Activated CD8-positive, alpha-beta T cell treated with anti-CD3 and anti-CD28 coated beads for 36 hours (primary cell): ENCODE data around the gene MYO9B. TPM values are rescaled to one million over a fixed set of nuclear protein-coding genes. Genes with fewer than 3 reads are reported as not detected.

ENCODE experiments used
- ATAC-seq: fragments of 200-7000 bp; cut with Tn5 transposase; one replicate; pipeline ENCODE4 v1.10.0; 2021; ENCODE audit warnings: mild to moderate bottlenecking, moderate library complexity
- CTCF ChIA-PET: fragments of 350-600 bp; sonication (Branson Sonifier 250); formaldehyde crosslinking; loops from one replicate; lab custom pipeline; 2021; ENCODE audit warnings: antibody characterized with exemption; lab: Charles Lee
- POLR2A ChIA-PET: fragments of 350-600 bp; sonication (Branson Sonifier 250); formaldehyde crosslinking; loops from one replicate; lab custom pipeline; 2021; ENCODE audit warnings: antibody characterized with exemption; lab: Charles Lee
- DNase-seq: peaks from one replicate; pipeline ENCODE4 v3.0.0-alpha.2; 2020
- H3K27ac Mint-ChIP-seq: one replicate; pipeline ENCODE4 v1.8.0; 2021; ENCODE audit warnings: mild to moderate bottlenecking, mixed read lengths
- H3K27me3 Mint-ChIP-seq: one replicate; pipeline ENCODE4 v1.8.0; 2021; ENCODE audit warnings: mixed read lengths
- H3K36me3 Mint-ChIP-seq: one replicate; pipeline ENCODE4 v1.8.0; 2021; ENCODE audit warnings: low read depth, mixed read lengths
- H3K4me1 Mint-ChIP-seq: one replicate; pipeline ENCODE4 v1.8.0; 2021; ENCODE audit warnings: low read depth, mixed read lengths
- H3K4me3 Mint-ChIP-seq: one replicate; pipeline ENCODE4 v1.8.0; 2021; ENCODE audit warnings: mild to moderate bottlenecking, moderate library complexity, mixed read lengths
- H3K9me3 Mint-ChIP-seq: one replicate; pipeline ENCODE4 v1.8.0; 2021; ENCODE audit warnings: mixed read lengths
- CTCF ChIP-seq: fragments of 200-600 bp; IDR thresholded peaks from one replicate; pipeline ENCODE4 v1.8.0; 2022; ENCODE audit warnings: antibody characterized with exemption, mild to moderate bottlenecking
- intact Hi-C: fragments of 100-400 bp; cut with micrococcal nuclease; formaldehyde crosslinking; loops from one replicate; pipeline ENCODE4 v1.10.0; 2022
- total RNA-seq, 2 experiments: library from RNA; stranded (reverse); gene quantifications; one replicate each; pipeline ENCODE4 v1.2.3, GENCODE V29; 2021

MYO9B gene
- total RNA-seq, 2 experiments from 2014 or later: 111 to 112 TPM

- DNase-seq (no peak), ATAC-seq (no peak)
- TF ChIP-seq CTCF: no peak
- Mint-ChIP-seq H3K36me3 (peaks cover 5% of the 10 kb centered on the region), H3K4me1 (peaks cover 30% of the 10 kb centered on the region), H3K4me3 (no peak overlapping the region), H3K9me3 (no peaks in the 10 kb centered on the region), H3K27ac (no peak overlapping the region), H3K27me3 (no peaks in the 10 kb centered on the region)
- POLR2A ChIA-PET: interaction anchor here (0.6 to 1.0 kb wide), 3 partner anchors 9 to 975 kb away, joined by 3 read pairs; no protein-coding TSS in a partner anchor
- intact Hi-C loops: no loop called here
- CTCF ChIA-PET: no interaction called here
Observed at GRCh38 chr19:17095141-17095919, 19.8 kb downstream of the MYO9B start.

- ATAC-seq (no peak), DNase-seq (no peak)
- no peak overlapping the region for H3K27ac Mint-ChIP-seq
- ChIA-PET CTCF (no interaction called here), POLR2A (no interaction called here)
- H3K4me3 Mint-ChIP-seq: no peak overlapping the region
- H3K4me1 Mint-ChIP-seq: peaks cover 22% of the 10 kb centered on the region
- no peaks in the 10 kb centered on the region for H3K27me3 Mint-ChIP-seq
- no peak for TF ChIP-seq CTCF
- intact Hi-C loops: no loop called here
- H3K9me3 Mint-ChIP-seq: no peaks in the 10 kb centered on the region
- H3K36me3 Mint-ChIP-seq: peaks cover 21% of the 10 kb centered on the region
Observed at GRCh38 chr19:17097593-17098126, 22.1 kb downstream of the MYO9B start.

GRCh38 chr19:17098326-17098725 is 22.7 kb downstream of the MYO9B start:
- no peak for ATAC-seq
- Mint-ChIP-seq H3K27me3 (no peaks in the 10 kb centered on the region), H3K4me1 (peaks cover 24% of the 10 kb centered on the region), H3K9me3 (no peaks in the 10 kb centered on the region), H3K36me3 (peaks cover 27% of the 10 kb centered on the region), H3K27ac (no peak overlapping the region), H3K4me3 (no peak overlapping the region)
- POLR2A ChIA-PET: no interaction called here
- no peak for DNase-seq
- intact Hi-C loops: no loop called here
- CTCF ChIA-PET: no interaction called here
- TF ChIP-seq CTCF: no peak

- Mint-ChIP-seq H3K27ac (no peak overlapping the region), H3K36me3 (peaks cover 28% of the 10 kb centered on the region), H3K9me3 (no peaks in the 10 kb centered on the region), H3K27me3 (no peaks in the 10 kb centered on the region), H3K4me3 (no peak overlapping the region), H3K4me1 (peaks cover 16% of the 10 kb centered on the region)
- POLR2A ChIA-PET: no interaction called here
- DNase-seq (no peak), ATAC-seq (no peak)
- TF ChIP-seq CTCF: no peak
- CTCF ChIA-PET: no interaction called here
- intact Hi-C loops: no loop called here
Observed at GRCh38 chr19:17101686-17102628, 26.4 kb downstream of the MYO9B start.
